Left hindlimb (tissue), 1 donor: ENCODE measurements around the gene DR1.

Experiments
- DNase-seq: peaks from one replicate; pipeline ENCODE4 v3.0.0-alpha.2; 2018

Gene DR1

GRCh38 chr1:93345633-93346420 lies at the start of gene DR1:
TSS of gene DR1 (plus strand) at chr1:93345907. CDS start at chr1:93346646, 739 bp downstream.
- DNase-seq: peak; percentile 97

GRCh38 chr1:93296555-93297154 lies 49.1 kb upstream of the DR1 start:
- no peak for DNase-seq

GRCh38 chr1:93301131-93301530 lies 44.6 kb upstream of the DR1 start:
- no peak for DNase-seq

DNA sequence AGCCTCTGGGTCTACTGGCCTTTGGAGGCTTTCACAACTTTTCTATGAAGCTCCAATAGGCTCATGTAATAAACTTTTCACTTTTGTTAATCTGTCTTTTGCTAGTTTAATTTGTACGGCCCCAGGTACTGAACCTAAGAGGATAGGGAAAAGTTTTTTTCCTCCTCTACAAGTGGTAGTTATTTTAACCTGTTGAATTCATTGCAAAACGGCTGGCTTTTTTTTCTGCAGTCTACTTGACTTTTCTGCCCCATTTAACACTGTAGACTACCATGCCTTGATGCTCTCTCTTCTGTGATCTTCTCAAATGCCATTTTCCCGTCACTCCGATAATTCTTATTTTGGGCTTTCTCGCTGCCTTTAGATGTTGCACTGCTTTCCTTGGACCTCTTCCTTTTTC lies 43.6 kb upstream of the DR1 start:
- no peak for DNase-seq

- no peak for DNase-seq
These were observed 41.0 kb upstream of the DR1 start for GRCh38 chr1:93304716-93305138.

GRCh38 chr1:93306920-93307319 lies 38.8 kb upstream of the DR1 start:
- no peak for DNase-seq

GRCh38 chr1:93313026-93313425 lies 32.7 kb upstream of the DR1 start:
- DNase-seq: no peak

GRCh38 chr1:93317207-93317606 lies 28.5 kb upstream of the DR1 start:
- DNase-seq: peak; percentile 31

- DNase-seq: no peak
These were observed 27.8 kb upstream of the DR1 start for GRCh38 chr1:93317943-93318342.

DNA sequence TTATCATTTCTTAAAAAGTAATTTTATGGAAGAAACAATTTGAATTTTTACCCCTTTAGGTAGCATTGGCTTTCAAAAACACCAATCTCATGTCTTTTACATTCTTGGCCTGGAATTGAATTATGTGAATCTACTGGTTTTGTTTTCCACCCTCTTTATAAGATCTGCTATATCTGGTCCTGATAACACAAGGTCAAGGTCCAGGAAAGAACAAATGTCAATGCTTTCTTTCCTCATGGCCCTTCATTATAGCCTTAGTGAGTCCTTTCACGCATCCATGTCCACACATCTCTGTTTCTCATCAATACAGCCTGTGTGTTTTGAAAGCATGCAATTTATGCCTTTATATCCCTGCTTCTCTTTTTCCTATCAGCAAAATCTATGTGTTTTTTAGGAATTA lies 24.0 kb upstream of the DR1 start:
- no peak for DNase-seq

GRCh38 chr1:93322349-93322748 lies 23.4 kb upstream of the DR1 start:
- DNase-seq: no peak

GRCh38 chr1:93323185-93323820 lies 22.4 kb upstream of the DR1 start:
- no peak for DNase-seq

DNA sequence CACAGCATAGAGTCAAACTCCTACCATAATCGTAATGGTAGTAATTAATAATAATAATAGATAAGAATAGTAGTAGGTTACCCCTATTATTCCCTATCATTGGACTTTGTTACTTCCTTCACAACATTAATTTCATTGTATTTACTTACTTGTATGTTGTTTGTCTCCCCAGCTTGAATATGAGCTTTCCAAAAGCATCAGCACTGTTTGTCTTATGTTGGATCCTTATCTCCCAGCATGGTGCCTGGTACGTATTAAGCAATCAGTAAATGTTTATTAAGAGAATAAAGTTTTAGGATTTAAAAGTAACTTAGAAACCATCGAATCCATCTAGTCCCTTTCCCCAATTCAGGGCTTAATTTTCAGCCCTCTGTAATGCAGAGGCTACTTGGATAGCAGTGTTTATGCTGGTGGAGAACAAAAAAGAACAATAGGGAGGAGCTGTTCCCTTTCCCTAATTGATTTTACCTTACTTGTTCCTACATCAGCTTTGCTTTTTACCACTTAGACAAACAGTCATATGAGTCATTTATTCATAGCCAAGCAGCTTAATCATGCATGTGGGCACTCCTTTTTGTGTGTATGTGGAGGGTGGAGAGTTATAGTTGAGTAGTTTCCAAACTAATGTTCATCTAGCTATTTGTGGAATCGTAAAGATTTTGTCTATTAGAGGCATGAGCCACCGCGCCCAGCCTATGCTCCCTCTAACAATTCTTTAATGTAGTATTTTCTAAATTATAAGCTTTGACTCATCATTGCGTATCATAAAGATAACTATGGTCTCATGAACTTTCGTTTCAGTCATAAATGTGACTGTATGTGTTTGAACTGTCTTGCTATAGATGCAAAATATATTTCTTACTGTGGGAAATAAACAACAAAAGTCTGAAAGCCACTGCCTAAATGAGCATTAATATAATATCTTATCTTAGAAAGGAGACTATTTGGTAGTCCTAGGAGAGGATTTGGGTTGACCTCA lies 20.9 kb upstream of the DR1 start:
- no peak for DNase-seq

DNA sequence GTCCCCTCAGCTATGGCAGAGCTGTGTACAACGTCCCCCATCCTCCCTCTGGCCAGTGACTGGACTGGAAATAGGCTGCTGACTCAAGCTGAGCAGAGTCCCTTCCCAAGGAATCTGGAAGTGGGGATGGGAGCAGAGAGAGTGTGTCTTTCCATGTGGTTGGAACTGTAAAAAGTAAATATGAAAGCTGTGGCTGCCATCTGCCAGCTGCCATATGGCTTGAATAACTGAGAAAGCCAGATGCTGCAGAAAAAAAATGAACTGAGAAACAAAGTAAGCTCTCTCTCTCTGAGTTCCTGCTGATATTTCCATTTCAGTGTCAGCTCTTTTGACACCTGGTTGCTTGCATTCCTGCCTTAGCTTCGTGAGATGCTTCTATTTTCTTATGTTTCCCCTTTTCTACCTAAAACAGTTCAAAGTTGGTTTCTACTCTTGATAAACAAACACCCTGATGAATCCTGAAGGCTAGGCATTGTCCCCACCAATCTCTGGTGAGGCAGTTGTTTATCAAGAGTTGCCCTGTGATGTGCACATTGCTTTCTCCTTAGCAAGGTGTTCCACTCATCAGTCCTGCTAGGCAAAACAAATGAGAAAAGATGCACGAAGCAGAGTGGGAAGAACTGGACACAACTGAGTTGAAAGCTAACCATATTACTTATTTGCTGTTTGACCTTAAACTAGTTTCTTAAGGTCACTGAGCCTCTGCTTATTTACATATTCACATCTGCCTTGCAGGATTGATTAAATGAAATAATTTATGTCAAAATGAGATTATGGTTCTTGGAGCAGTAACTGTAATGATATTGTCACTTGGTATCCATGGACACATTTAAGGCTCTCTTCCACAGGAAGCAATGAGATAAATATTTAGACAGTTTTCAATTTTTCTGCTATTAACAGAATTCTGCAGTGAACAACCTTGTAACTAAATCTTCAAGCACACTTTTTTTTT lies 16.6 kb upstream of the DR1 start:
- DNase-seq: no peak

GRCh38 chr1:93330196-93330595 lies 15.5 kb upstream of the DR1 start:
- no peak for DNase-seq

DNA sequence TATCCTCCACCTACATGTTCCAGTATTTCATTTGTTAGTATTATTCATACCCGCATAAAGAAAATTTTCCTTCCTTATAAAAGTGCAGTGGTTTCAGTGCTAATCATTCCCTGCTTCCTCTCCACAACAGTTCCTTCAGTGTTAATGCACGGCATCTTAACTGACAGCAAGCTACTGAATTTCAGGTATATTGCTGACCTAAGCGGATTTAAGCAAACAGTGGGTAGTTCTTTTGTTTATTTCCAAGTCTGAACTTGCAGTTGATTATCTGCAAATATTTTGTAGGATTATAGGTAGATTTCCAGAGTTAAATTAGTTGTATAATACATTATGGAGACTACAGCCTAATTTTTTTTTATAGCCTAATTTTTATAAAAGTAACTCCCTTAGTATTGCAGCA lies 15.1 kb upstream of the DR1 start:
- DNase-seq: no peak

GRCh38 chr1:93331412-93331811 lies 14.3 kb upstream of the DR1 start:
- DNase-seq: no peak

GRCh38 chr1:93332368-93332767 lies 13.3 kb upstream of the DR1 start:
- DNase-seq: no peak

- DNase-seq: no peak
These were observed 7.1 kb upstream of the DR1 start for GRCh38 chr1:93338387-93339146.

- no peak for DNase-seq
These were observed 6.5 kb upstream of the DR1 start for GRCh38 chr1:93339171-93339697.

GRCh38 chr1:93340090-93340489 lies 5.6 kb upstream of the DR1 start:
- DNase-seq: no peak
